HFFc6 (cell line): Measurements from ENCODE around the gene OCA2. TPM values are rescaled to one million over a fixed set of nuclear protein-coding genes. Genes with fewer than 3 reads are reported as not detected.

Experiments used
- DNase-seq: peaks from one replicate; pipeline ENCODE4 v3.0.0-alpha.2; 2018
- H3K27ac Mint-ChIP-seq: 2 replicates; pipeline ENCODE4 v1.8.0; 2020; ENCODE audit warnings: mild to moderate bottlenecking, mixed read lengths
- H3K27me3 Mint-ChIP-seq: 2 replicates; pipeline ENCODE4 v1.8.0; 2021; ENCODE audit warnings: mild to moderate bottlenecking, moderate library complexity, mixed read lengths; ENCODE audit not compliant: insufficient read depth
- H3K36me3 Mint-ChIP-seq: 2 replicates; pipeline ENCODE4 v1.8.0; 2021; ENCODE audit warnings: low read depth, mixed read lengths
- H3K4me1 Mint-ChIP-seq: 2 replicates; pipeline ENCODE4 v1.8.0; 2020; ENCODE audit warnings: low read depth, mixed read lengths
- H3K4me3 Mint-ChIP-seq: 2 replicates; pipeline ENCODE4 v1.8.0; 2020; ENCODE audit warnings: mild to moderate bottlenecking, moderate library complexity, mixed read lengths
- H3K9me3 Mint-ChIP-seq: 2 replicates; pipeline ENCODE4 v1.8.0; 2020; ENCODE audit warnings: mild to moderate bottlenecking, mixed read lengths
- total RNA-seq, 6 experiments: library from RNA; stranded (reverse); fragmentation: NEBNext Ultra II Directional; extraction: Animal tissue kit (Norgen Biotek cat#: 25700); gene quantifications; 2 replicates in 1 of 6; 3 replicates in 5 of 6; pipeline ENCODE4 v1.2.3, GENCODE V29; 2021
- TF ChIP-seq, protein P1 (sequence below): fragments of 200-600 bp; sonication (generic); IDR thresholded peaks from 2 replicates; pipeline ENCODE4 v1.5.0; 2021; ENCODE audit warnings: antibody characterized with exemption, mild to moderate bottlenecking

Gene OCA2
- total RNA-seq, 6 experiments from 2014 or later, result not detected

DNA sequence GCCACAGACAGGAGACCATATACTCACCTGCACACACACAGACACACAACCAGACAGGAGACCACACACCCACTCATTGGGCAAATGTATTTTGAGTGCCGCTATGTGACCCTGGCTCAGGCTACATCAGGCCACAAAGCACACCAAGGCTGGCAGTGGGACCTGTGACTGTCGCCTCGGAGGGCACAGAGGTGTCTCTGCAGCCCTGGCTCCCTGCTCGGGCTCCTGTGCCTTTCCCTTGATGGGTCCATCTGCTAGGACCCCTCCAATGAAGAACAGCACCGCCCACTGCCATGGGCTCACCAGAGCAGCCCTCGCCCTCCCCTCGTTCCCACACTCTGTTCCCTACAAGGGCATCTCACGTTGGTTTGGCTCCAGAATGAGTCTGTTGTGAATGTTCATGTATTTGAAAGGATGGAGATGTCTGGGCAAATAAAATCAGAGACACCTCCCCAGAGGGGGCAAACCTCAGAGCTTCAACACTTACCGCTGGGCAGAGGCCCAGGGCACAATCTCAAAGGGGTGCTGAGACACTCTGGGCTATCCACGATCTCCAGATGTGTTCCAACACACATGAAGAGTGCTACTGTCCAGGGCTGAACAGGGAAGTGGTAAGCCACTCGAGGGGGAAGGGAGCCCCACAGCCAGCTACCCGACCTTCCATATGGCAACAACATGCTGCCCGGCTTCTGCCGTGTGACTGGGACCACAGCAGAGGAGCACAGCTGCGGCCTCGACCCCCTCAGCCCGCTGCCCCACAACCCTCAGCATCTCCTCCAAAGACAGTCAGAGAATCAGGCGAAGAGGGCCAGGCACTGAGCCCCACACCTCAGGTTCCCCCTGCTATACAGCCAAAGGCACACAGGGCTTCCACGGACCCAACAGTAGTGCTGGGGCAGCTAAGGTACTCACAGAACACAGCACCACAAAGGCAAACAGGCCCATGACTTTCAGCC lies 74.9 kb downstream of the OCA2 start:
- Mint-ChIP-seq H3K4me1 (no peaks in the 10 kb centered on the region; the same call in 1 of the 2 replicates), H3K4me3 (no peak overlapping the region), H3K9me3 (peaks cover 28% of the 10 kb centered on the region), H3K36me3 (no peaks in the 10 kb centered on the region), H3K27me3 (peaks cover 4% of the 10 kb centered on the region; the same call in 1 of the 2 replicates), H3K27ac (no peak overlapping the region)
- no peak for DNase-seq
- TF ChIP-seq, protein P1, sequence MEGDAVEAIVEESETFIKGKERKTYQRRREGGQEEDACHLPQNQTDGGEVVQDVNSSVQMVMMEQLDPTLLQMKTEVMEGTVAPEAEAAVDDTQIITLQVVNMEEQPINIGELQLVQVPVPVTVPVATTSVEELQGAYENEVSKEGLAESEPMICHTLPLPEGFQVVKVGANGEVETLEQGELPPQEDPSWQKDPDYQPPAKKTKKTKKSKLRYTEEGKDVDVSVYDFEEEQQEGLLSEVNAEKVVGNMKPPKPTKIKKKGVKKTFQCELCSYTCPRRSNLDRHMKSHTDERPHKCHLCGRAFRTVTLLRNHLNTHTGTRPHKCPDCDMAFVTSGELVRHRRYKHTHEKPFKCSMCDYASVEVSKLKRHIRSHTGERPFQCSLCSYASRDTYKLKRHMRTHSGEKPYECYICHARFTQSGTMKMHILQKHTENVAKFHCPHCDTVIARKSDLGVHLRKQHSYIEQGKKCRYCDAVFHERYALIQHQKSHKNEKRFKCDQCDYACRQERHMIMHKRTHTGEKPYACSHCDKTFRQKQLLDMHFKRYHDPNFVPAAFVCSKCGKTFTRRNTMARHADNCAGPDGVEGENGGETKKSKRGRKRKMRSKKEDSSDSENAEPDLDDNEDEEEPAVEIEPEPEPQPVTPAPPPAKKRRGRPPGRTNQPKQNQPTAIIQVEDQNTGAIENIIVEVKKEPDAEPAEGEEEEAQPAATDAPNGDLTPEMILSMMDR, result no peak

DNA sequence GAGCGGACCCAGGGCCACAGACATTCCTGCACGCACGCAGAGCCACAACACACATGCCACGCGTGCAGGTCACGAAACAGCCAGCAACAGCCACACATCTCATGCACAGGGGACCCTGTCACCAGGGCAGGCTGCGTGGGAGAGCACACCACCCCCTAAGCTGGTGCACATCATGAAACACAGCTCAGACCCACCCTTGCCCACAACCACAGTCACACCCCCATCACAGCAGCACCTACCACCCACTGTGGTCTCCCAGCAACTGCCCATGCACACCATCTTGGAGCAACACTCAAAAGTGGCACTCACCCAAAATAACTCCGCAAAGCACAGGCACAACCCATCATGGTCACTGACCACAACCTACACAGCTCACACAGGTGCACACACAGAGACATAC lies 75.7 kb downstream of the OCA2 start:
- Mint-ChIP-seq H3K4me3 (no peak overlapping the region), H3K36me3 (no peaks in the 10 kb centered on the region), H3K9me3 (peaks cover 35% of the 10 kb centered on the region), H3K27me3 (peaks cover 4% of the 10 kb centered on the region; the same call in 1 of the 2 replicates), H3K27ac (no peak overlapping the region), H3K4me1 (no peaks in the 10 kb centered on the region; the same call in 1 of the 2 replicates)
- no peak for DNase-seq
- TF ChIP-seq, protein P1, result no peak

DNA sequence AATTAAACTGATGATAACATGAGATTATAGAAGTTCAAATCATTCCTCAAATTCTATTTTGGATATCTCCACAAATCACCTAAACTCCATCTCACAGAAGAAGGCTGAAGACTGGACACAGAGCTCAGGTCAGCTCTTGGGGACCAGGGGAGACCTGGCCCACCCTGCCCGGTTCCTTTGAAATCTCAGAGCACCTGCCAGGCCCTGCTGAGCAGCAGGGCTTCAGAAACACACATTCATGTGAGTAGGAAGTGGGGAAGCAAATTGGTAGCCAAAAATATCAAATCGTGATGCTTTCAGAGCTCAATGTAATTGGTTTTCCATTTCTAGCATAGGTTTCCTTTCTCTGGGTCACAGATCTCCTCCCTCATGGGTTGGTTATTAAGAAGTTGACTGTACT lies 76.2 kb downstream of the OCA2 start:
- Mint-ChIP-seq H3K36me3 (no peaks in the 10 kb centered on the region), H3K4me3 (no peak overlapping the region)
- TF ChIP-seq, protein P1, result no peak

DNA sequence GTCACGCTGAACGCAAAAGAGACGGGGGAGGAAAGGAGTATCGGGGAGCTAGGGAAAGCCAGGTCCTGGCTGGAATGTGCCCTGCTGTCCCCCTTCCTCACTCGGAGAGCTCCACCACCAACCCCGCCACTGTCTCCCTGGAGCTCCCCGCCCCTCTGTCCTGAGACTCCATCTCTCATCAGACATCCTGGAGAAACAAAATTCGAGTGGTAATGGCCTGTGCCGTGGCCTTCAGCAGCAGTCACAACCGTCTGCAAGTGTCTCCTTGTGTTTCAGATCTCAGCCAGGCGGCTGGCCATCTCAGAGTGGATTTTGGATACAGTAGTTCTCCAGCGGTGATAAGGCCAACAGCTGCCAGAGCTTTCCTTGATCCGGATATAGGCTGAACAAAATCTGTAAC lies 76.9 kb downstream of the OCA2 start:
- DNase-seq, result no peak
- TF ChIP-seq, protein P1, result no peak
- H3K27ac Mint-ChIP-seq, result no peak overlapping the region

More for the DNA sequence above, 76.2 kb downstream of the OCA2 start:
- Mint-ChIP-seq H3K4me1 (no peaks in the 10 kb centered on the region; the same call in 1 of the 2 replicates), H3K9me3 (peaks cover 40% of the 10 kb centered on the region), H3K27ac (no peak overlapping the region), H3K27me3 (peaks cover 4% of the 10 kb centered on the region; the same call in 1 of the 2 replicates)
- DNase-seq, result no peak

DNA sequence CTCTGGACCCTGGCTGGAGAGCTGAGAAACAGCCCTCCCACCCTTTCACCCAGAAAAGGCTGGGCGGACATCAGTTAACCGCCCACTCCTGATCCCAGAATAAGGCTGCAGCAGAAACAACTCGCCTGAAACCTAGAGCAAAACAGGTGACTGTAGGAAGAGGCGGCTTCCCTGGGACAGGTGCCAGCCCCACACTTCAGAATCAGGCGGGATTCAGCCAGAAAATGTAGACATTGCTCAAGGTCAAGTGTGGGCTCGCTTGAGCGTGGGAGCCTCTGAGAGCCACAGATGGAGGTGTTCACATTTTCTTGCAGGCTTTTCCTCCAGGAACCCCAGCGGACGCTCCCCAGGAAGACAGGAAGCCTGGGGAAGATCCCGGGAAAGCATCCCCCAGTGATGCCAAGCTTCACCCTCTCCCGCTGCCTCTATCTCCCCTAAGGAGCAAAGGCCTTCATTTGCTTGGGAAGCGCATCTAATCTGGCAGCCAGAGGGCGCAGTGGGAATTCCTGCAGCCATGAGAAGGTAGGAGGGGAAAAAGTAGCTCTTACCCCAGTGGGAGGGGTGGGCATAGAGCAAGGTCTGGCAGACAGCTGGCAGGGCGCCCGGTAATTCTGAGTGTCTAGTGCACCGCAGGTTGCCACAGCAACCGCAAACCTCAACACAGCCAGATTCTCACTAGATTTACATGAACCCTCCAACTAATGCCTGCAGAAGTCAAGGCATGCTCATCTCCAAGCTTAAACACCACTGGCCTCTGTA lies 77.7 kb downstream of the OCA2 start:
- H3K36me3 Mint-ChIP-seq, result no peaks in the 10 kb centered on the region
- H3K27me3 Mint-ChIP-seq, result peaks cover 4% of the 10 kb centered on the region
- no peaks in the 10 kb centered on the region; the same call in 1 of the 2 replicates for H3K4me1 Mint-ChIP-seq
- TF ChIP-seq, protein P1, result peak; percentile 46
- peaks cover 42% of the 10 kb centered on the region for H3K9me3 Mint-ChIP-seq
- no peak overlapping the region for H3K4me3 Mint-ChIP-seq
- DNase-seq, result no peak
- no peak overlapping the region for H3K27ac Mint-ChIP-seq

More for the DNA sequence above, 76.9 kb downstream of the OCA2 start:
- H3K36me3 Mint-ChIP-seq, result no peaks in the 10 kb centered on the region
- no peaks in the 10 kb centered on the region; the same call in 1 of the 2 replicates for H3K4me1 Mint-ChIP-seq
- H3K9me3 Mint-ChIP-seq, result peaks cover 42% of the 10 kb centered on the region
- peaks cover 4% of the 10 kb centered on the region for H3K27me3 Mint-ChIP-seq
- no peak overlapping the region for H3K4me3 Mint-ChIP-seq
